OCI-LY3 (cell line): ENCODE measurements around the gene SMAD4.

ENCODE experiments used
- H2AFZ ChIP-seq: fragments of 200-600, 300-600 bp; shearing (Covaris generic); 2 replicates; pipeline ENCODE4 v1.6.0; 2014; ENCODE audit warnings: antibody characterized with exemption, low read depth, low read length
- H3K27ac ChIP-seq: fragments of 200-600, 300-600 bp; sonication (generic); 2 replicates; pipeline ENCODE4 v1.5.1; 2014; ENCODE audit warnings: mild to moderate bottlenecking, low read length, moderate library complexity, mixed read lengths
- H3K27me3 ChIP-seq: fragments of 200-600, 300-600 bp; sonication (generic); 2 replicates; pipeline ENCODE4 v1.6.1; 2014; ENCODE audit warnings: low read depth, low read length, mixed read lengths
- H3K36me3 ChIP-seq: fragments of 200-600, 300-600 bp; sonication (generic); replicated peaks from 2 replicates; pipeline ENCODE3; 2014; ENCODE audit warnings: low read depth, low read length, mixed read lengths
- H3K4me1 ChIP-seq: fragments of 300-600, 200-600 bp; sonication (generic); 2 replicates; pipeline ENCODE4 v1.6.1; 2014; ENCODE audit warnings: low read length, mixed read lengths
- H3K4me2 ChIP-seq: fragments of 200-600, 300-600 bp; sonication (generic); 2 replicates; pipeline ENCODE4 v1.6.1; 2014; ENCODE audit warnings: low read length, mixed read lengths
- H3K4me3 ChIP-seq: fragments of 300-600, 200-600 bp; sonication (generic); 2 replicates; pipeline ENCODE4 v1.5.1; 2014; ENCODE audit warnings: antibody characterized with exemption, mild to moderate bottlenecking, low read length, moderate library complexity
- H3K79me2 ChIP-seq: fragments of 300-600, 200-600 bp; shearing (Covaris generic); 2 replicates; pipeline ENCODE4 v1.6.1; 2014; ENCODE audit warnings: mild to moderate bottlenecking, low read length, mixed read lengths
- H3K9ac ChIP-seq: fragments of 300-600, 200-600 bp; shearing (Covaris generic); 2 replicates; pipeline ENCODE4 v1.6.0; 2014; ENCODE audit warnings: mild to moderate bottlenecking, low read length, moderate library complexity
- H3K9me3 ChIP-seq: fragments of 200-600, 300-600 bp; shearing (Covaris generic); 2 replicates; pipeline ENCODE4 v1.6.1; 2014; ENCODE audit warnings: low read length, mixed read lengths; ENCODE audit not compliant: insufficient read depth
- H4K20me1 ChIP-seq: fragments of 200-600, 300-600 bp; sonication (generic); 2 replicates; pipeline ENCODE4 v1.6.1; 2016; ENCODE audit warnings: low read length, mixed read lengths; ENCODE audit not compliant: insufficient read depth
- EZH2phosphoT487 ChIP-seq: fragments of 200-600 bp; shearing (Covaris generic); IDR thresholded peaks from 2 replicates; pipeline ENCODE4 v1.6.1; 2018; ENCODE audit warnings: antibody characterized with exemption, mixed run types, low read depth
- TF ChIP-seq, protein P1 (sequence below): fragments of 200-600, 300-600 bp; sonication (generic); IDR thresholded peaks from 2 replicates; pipeline ENCODE4 v1.5.1; 2014; ENCODE audit warnings: antibody characterized with exemption, low read length, low read depth

Gene SMAD4

DNA sequence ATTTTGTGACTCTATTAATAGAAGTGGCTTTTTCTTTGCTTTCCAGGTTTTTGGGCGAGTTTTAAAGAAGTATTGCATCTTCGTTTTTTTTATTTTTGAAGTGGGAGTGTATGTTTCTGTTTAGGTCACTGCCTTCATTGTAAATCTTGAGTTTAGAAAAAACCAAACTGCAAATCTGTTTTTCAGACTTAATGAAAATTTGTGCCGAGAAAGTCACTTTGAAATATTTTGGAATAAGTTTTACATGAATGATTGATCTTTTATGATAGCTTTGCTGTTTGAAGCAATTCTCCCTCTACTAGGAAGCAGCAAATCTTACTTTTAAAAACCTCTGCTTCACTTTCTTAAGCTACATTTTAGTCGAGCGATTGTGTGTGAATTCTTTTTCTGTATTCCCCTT is 2.2 kb downstream of the SMAD4 start:
- H2AFZ ChIP-seq, result no peak overlapping the region
- H4K20me1 ChIP-seq, result peaks cover 65% of the 10 kb centered on the region
- H3K4me3 ChIP-seq, result peak overlapping the region; percentile 78
- peak overlapping the region; percentile 77 for H3K4me2 ChIP-seq
- H3K9me3 ChIP-seq, result no peaks in the 10 kb centered on the region
- no peak for TF ChIP-seq EZH2phosphoT487
- TF ChIP-seq, protein P1, sequence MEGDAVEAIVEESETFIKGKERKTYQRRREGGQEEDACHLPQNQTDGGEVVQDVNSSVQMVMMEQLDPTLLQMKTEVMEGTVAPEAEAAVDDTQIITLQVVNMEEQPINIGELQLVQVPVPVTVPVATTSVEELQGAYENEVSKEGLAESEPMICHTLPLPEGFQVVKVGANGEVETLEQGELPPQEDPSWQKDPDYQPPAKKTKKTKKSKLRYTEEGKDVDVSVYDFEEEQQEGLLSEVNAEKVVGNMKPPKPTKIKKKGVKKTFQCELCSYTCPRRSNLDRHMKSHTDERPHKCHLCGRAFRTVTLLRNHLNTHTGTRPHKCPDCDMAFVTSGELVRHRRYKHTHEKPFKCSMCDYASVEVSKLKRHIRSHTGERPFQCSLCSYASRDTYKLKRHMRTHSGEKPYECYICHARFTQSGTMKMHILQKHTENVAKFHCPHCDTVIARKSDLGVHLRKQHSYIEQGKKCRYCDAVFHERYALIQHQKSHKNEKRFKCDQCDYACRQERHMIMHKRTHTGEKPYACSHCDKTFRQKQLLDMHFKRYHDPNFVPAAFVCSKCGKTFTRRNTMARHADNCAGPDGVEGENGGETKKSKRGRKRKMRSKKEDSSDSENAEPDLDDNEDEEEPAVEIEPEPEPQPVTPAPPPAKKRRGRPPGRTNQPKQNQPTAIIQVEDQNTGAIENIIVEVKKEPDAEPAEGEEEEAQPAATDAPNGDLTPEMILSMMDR, result no peak
- peaks cover 38% of the 10 kb centered on the region for H3K4me1 ChIP-seq
- peak overlapping the region; percentile 77 for H3K9ac ChIP-seq
- no peaks in the 10 kb centered on the region for H3K27me3 ChIP-seq
- H3K79me2 ChIP-seq, result peaks cover 87% of the 10 kb centered on the region
- peaks cover 37% of the 10 kb centered on the region for H3K36me3 ChIP-seq
- H3K27ac ChIP-seq, result no peak overlapping the region

DNA sequence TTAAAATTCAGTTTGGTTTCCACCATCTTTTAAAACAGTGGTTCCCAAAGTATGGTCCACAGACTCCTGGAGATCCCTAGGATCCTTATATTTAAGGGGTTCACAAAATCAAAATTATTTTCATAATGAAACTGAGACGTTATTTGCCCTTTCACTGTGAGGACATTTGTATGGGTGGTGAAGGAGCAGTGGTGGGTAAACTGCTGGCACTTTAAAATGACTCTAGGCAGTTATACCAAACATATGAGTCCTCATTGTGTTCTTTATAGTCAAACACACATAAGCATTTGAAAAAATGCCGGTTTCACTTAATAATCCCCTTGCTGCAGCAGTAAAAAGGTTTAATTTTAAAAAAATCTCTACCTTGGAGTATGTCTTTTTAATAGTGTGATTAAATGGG is 7.2 kb downstream of the SMAD4 start:
- H3K79me2 ChIP-seq, result peaks cover 99% of the 10 kb centered on the region
- H3K27ac ChIP-seq, result no peak overlapping the region
- no peaks in the 10 kb centered on the region for H3K9me3 ChIP-seq
- peaks cover 16% of the 10 kb centered on the region for H3K4me1 ChIP-seq
- no peak overlapping the region for H3K4me3 ChIP-seq
- H4K20me1 ChIP-seq, result peaks cover 96% of the 10 kb centered on the region
- H2AFZ ChIP-seq, result no peak overlapping the region
- H3K4me2 ChIP-seq, result no peak overlapping the region
- H3K9ac ChIP-seq, result no peak overlapping the region
- TF ChIP-seq EZH2phosphoT487, result no peak
- TF ChIP-seq, protein P1, result no peak
- peaks cover 32% of the 10 kb centered on the region for H3K36me3 ChIP-seq
- H3K27me3 ChIP-seq, result no peaks in the 10 kb centered on the region

DNA sequence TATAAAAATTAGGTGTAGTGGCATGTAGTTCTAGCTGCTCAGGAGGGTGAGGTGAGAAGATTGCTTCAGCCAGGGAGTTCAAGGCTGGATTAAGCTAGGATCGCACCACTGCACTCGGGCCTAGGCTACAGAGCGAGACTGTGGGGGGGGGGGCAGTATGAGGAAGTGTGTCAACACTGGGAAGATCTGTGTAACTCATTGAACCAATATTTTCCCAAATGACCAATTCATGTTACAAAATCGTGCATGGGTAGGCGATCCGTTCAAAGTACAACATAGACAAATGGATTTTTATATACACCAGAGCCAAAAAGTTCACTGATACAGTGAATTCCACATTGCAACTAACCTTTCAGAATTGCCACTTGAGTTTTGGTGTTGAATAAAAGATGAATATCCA is 8.1 kb downstream of the SMAD4 start:
- H3K9me3 ChIP-seq, result no peaks in the 10 kb centered on the region
- TF ChIP-seq, protein P1, result no peak
- no peak for TF ChIP-seq EZH2phosphoT487
- H3K27me3 ChIP-seq, result no peaks in the 10 kb centered on the region
- H3K4me1 ChIP-seq, result peaks cover 11% of the 10 kb centered on the region; the same call in 1 of the 2 replicates
- peaks cover 96% of the 10 kb centered on the region for H4K20me1 ChIP-seq
- H3K4me3 ChIP-seq, result no peak overlapping the region
- H3K4me2 ChIP-seq, result no peak overlapping the region
- H3K9ac ChIP-seq, result no peak overlapping the region
- H3K79me2 ChIP-seq, result peaks cover 99% of the 10 kb centered on the region
- H3K27ac ChIP-seq, result no peak overlapping the region
- H2AFZ ChIP-seq, result no peak overlapping the region
- H3K36me3 ChIP-seq, result peaks cover 24% of the 10 kb centered on the region

DNA sequence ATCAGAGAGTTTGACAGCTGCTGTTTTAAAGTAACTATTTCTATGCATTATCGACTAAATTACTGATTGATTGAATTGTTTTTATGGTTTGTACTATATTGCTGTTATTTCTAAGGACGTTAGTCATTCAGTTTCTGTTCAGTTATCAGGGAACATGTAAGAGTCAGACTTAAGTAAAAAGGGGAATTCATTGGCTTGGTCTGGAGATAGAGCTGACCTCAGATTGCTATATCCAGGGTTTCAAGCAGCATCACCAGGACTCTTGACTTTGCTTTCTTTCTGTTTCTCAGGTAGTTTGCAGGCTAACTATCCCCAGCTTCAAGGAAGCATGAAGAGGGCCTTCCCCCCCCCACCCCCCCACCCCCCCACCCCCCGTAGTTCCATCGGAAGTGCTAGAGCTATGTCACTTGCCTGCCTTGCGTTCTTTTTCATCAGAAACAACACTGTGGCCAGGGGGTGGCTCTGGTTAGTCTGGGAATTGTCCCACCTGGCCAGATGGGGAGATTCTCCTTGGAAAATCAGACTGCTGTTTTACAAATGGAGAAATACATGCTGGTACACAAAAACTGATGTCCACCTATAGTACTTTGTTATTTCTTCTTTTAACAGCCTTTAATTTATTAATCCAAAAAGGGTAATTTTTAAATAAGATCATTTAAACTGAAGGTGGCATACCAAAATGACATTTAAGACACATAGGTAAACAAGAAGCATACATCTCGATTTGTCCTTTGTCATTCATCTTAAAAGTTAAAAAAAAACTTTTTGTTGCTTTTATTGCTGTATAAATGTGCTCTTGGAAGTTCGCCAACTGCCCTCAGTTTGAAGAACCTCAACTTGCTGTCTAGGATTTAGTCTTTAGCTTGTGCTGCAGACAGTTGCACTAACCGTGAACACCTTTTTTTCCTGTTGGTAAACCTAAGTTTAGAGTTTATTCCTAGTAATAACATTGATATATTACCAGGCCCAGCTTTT is 9.4 kb downstream of the SMAD4 start:
- Histone ChIP-seq H3K27ac (no peak overlapping the region), H3K4me2 (no peak overlapping the region), H2AFZ (no peak overlapping the region), H3K27me3 (no peaks in the 10 kb centered on the region), H3K4me3 (no peak overlapping the region), H3K4me1 (peaks cover 11% of the 10 kb centered on the region; the same call in 1 of the 2 replicates), H3K36me3 (peaks cover 19% of the 10 kb centered on the region), H3K79me2 (peaks cover 99% of the 10 kb centered on the region), H4K20me1 (peaks cover 96% of the 10 kb centered on the region), H3K9me3 (no peaks in the 10 kb centered on the region), H3K9ac (no peak overlapping the region)
- no peak for TF ChIP-seq EZH2phosphoT487
- TF ChIP-seq, protein P1, result no peak
